A549 treated with GW870086 at 1 μM for 4 hours (cell line): Measurements from ENCODE around the gene NCOR2. TPM values are rescaled to one million over a fixed set of nuclear protein-coding genes. Genes with fewer than 3 reads are reported as not detected.

ENCODE experiments used
- total RNA-seq: library from RNA; stranded (reverse); fragments of 200-300 nt; extraction: Qiagen RNA extraction; gene quantifications from 5 replicates; pipeline ENCODE4 v1.2.3, GENCODE V29; 2022; ENCODE audit warnings: low read depth

The NCOR2 gene
- total RNA-seq: 180 to 263 TPM (median 229 TPM) in 5 replicates

GRCh38 chr12:124566997-124567672 is at the start of gene NCOR2:
Gene NCOR2, minus strand, starts transcription at chr12:124567612. Its CDS starts 72,361 bp downstream, at chr12:124495251.

